ENCODE measurements around the gene STYXL2.

STYXL2 gene

DNA sequence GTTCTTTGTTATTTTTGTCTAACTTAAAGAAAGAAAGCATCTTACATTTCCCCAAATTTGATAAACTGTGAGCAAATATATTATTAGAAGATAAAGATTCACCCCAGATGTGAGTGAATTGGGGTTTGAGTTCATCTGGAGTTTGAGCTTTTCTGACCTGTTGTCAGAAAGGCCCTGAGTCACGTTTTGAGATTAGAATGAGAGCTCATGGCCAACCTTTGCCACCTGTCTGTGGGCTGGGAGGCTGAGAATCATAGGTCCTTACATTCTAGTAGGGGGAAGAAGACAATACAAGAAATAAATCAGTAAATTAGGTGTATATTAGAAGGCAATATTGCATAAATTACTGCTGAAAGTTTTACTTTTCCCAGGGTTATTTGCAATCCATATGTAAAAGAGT lies 22.3 kb downstream of the STYXL2 start:
- H3K27ac ChIP-seq = no peak overlapping the region
- TF ChIP-seq CTCF (IDR thresholded peaks at IDR 0.05) = no peak
- DNase-seq (ENCODE audit: low spot score) = no peak
- H3K4me3 ChIP-seq = no peak overlapping the region

- H3K27ac ChIP-seq = no peak overlapping the region
- no peak overlapping the region for H3K4me3 ChIP-seq
- no peak for TF ChIP-seq CTCF (IDR thresholded peaks at IDR 0.05)
- DNase-seq (ENCODE audit: low spot score) = no peak
These were observed 23.4 kb downstream of the STYXL2 start for GRCh38 chr1:167117225-167117624.

- DNase-seq (ENCODE audit: low spot score) = no peak
- Histone ChIP-seq H3K27ac (no peak overlapping the region), H3K4me3 (no peak overlapping the region)
- no peak for TF ChIP-seq CTCF (IDR thresholded peaks at IDR 0.05)
These were observed 24.3 kb downstream of the STYXL2 start for GRCh38 chr1:167118188-167118587.

DNA sequence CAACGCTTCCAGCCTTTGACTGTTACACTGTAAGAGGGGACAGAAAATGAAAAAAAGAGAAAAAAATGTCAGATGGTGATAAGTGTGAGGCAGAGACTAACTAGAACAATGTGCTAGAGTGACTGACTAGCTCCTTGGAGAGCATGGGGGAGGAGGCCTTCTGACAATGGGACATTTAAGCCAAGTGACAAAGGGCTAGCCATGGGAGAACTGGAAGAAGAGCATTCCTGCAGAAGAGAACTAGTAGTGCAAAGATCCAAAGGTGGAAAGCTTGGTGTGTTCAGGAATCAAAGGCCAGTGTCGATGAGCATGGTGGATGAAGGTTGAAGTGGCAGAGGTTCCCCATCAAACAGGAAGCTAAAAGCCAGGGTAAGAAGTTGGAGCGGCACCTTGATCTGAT lies 25.8 kb downstream of the STYXL2 start:
- no peak for DNase-seq (ENCODE audit: low spot score)
- H3K4me3 ChIP-seq = no peak overlapping the region

DNA sequence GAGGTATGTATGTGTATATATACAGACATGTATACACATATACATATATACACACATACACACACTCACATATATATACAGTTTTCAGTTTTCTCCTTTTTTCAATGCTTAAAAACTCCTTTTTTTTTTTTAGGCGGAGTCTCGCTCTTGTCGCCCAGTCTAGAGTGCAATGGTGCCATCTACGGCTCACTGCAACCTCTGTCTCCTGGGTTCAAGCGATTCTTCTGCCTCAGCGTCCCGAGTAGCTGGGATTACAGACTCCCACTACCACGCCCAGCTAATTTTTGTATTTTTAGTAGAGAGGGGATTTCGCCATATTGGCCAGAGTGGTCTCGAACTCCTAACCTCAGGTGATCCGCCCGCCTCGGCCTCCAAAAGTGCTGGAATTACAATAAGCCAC lies 27.0 kb downstream of the STYXL2 start:
- no peak for TF ChIP-seq CTCF (IDR thresholded peaks at IDR 0.05)
- DNase-seq (ENCODE audit: low spot score) = no peak
- H3K4me3 ChIP-seq = peak overlapping the region; percentile 61
- H3K27ac ChIP-seq = no peak overlapping the region

More for the DNA sequence above, 25.8 kb downstream of the STYXL2 start:
- H3K27ac ChIP-seq = no peak overlapping the region
- no peak for TF ChIP-seq CTCF (IDR thresholded peaks at IDR 0.05)

- Histone ChIP-seq H3K4me3 (peak overlapping the region; percentile 61), H3K27ac (no peak overlapping the region)
- DNase-seq (ENCODE audit: low spot score) = no peak
- TF ChIP-seq CTCF (IDR thresholded peaks at IDR 0.05) = no peak
These were observed 27.7 kb downstream of the STYXL2 start for GRCh38 chr1:167121375-167122120.

- H3K27ac ChIP-seq = no peak overlapping the region
- DNase-seq (ENCODE audit: low spot score) = no peak
- no peak overlapping the region for H3K4me3 ChIP-seq
- TF ChIP-seq CTCF (IDR thresholded peaks at IDR 0.05) = no peak
These were observed 28.2 kb downstream of the STYXL2 start for GRCh38 chr1:167122121-167122480.
